GM23248 (cell line): ENCODE results near the gene WDSUB1.

Experiments
- EZH2 ChIP-seq: fragments of 200-600 bp; sonication (generic); IDR thresholded peaks from 2 replicates; pipeline ENCODE4 v1.6.1; 2018; ENCODE audit warnings: antibody characterized with exemption, mild to moderate bottlenecking; ENCODE audit not compliant: insufficient read depth, poor library complexity, severe bottlenecking
- EZH2phosphoT487 ChIP-seq: fragments of 200-600 bp; sonication (generic); IDR thresholded peaks from 2 replicates; pipeline ENCODE4 v1.6.1; 2018; ENCODE audit warnings: antibody characterized with exemption, moderate library complexity, mild to moderate bottlenecking, low read depth; ENCODE audit not compliant: insufficient read depth

DNA sequence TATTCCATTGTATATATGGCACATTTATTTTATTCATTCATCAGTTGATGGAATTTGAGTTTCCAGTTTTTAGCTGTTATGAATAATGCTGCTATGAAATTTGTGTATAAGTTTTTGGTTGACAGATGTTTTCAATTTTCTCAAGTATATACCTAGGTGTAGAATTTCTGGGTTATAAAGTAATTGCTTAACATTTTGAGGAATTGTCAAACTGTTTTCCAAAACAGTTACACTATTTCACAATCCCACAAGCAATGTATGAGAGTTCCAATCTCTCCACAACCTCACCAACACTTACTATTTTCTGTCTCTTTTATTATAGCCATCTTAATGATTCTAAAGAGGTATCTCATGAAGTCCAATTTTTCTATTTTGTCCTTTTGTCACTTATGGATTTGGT, 12.5 kb upstream of the WDSUB1 start:
- TF ChIP-seq EZH2, result no peak
- no peak for TF ChIP-seq EZH2phosphoT487
